HG02610 (cell line): ENCODE measurements around the gene LARP4B.
A peak's percentile ranks its signal among the peaks of the same experiment; 100 is the strongest.

Source experiments
- ATAC-seq: cut with Tn5 transposase; IDR thresholded peaks from one replicate; pipeline ENCODE4 v1.9.1; 2021; ENCODE audit warnings: mild to moderate bottlenecking, moderate library complexity; ENCODE audit not compliant: unreplicated experiment

LARP4B gene

DNA sequence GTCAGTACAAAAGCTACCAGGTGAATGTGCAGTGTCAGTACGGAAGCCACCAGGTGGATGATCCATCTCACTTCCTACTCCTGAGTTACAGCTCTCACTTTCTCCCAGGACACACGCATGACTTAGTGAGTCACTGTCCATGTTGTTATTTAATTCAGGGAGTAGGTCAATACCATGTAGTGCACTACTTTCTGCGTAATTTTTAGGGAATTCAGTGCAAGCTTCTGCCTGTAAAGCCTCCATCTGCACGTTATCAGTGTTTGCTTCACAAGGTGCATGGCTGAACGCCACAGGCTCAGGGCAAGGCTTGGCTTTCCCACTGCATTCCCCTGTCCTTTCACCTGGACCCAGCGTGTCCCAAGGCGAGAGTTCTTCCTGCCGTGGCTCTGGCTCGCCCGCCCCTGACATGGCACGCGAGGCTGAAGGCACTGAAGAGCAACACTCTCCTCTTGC is 59.5 kb downstream of the LARP4B start:
- no peak for ATAC-seq

DNA sequence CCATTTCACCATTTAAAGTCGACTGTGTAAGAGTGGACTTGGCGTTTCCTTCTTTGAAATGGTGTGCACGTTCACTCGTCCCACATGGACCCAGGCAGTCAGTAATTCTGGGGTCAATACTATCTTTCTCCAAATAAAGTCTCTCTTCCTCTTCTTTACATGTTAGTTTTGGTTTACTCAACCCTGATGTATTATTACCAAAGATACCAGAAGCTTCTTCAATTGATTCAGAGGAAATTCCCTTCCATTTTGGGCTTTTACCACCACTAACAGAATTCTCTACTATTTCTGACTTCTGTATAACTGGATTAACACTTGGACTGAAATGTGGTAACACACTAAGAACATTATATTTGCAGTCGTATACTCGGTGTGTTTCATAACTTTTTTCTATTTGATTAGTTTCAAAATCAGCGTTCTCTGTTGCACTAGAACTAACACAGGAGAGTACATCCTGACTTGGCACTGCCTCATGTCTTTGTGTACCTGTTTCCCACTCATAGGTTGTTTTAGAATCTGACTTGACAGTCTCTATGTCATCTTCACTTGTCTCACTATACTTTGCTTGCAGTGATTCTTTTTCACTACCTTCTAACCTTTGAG is 60.8 kb downstream of the LARP4B start:
- ATAC-seq: peak; percentile 54

DNA sequence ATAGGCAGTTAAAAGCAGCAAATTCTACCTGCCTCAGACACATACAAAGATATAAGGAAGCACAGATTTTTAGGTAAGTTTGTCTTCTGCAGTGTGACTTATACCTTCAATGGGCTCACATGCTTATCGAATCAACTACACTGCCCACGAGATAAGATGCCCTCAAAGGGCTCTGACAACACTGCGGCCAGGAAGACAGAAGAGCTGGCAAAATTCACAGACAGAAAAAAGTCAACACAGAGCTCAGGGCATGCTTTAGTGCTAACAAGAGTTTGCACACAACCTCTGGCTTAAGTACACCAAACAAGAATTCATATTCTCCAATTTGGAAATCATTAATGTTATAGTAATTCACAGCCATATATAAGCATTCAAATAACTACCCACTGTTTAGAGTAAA is 62.3 kb downstream of the LARP4B start:
- ATAC-seq: no peak

GRCh38 chr10:867807-868206 is 63.7 kb downstream of the LARP4B start:
- no peak for ATAC-seq

- no peak for ATAC-seq
Measured at GRCh38 chr10:866577-866941, 64.9 kb downstream of the LARP4B start.

DNA sequence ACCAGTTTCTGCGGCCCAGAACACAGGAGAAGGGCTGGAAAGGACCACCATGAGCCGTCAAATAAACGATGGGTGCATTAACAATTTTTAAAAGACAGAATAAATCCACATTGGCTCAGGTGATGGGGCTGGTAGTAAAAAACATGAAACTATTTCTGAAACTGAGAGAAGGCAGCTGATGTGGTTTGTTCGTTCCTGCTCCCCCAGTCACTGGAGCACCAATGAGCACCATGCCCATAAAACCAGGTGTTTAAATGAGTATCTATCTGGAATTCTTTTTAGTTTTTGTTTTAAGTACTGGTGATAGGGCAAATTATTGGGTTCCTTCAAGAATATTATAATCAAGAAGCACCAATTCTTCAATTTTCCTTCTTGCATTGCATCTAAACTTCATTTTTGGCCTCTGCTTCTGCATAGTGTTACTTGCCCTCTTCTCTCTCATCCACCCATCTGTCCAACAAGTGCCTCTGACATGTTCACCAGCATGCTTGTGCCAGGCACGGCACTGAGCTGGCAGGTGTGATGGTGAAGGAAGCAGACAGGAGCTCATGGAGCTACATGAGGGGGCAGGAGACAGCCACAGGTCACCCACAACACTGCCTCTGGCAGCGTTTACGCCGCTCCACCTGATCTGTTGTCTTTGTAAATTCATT is 65.5 kb downstream of the LARP4B start:
- ATAC-seq: no peak

- no peak for ATAC-seq
Measured at GRCh38 chr10:865257-865656, 66.2 kb downstream of the LARP4B start.

- ATAC-seq: no peak
Measured at GRCh38 chr10:860519-860918, 71.0 kb downstream of the LARP4B start.

GRCh38 chr10:856416-857157 is 74.9 kb downstream of the LARP4B start:
- no peak for ATAC-seq

GRCh38 chr10:855671-856070 is 75.8 kb downstream of the LARP4B start:
- no peak for ATAC-seq

GRCh38 chr10:855079-855478 is 76.4 kb downstream of the LARP4B start:
- ATAC-seq: no peak

DNA sequence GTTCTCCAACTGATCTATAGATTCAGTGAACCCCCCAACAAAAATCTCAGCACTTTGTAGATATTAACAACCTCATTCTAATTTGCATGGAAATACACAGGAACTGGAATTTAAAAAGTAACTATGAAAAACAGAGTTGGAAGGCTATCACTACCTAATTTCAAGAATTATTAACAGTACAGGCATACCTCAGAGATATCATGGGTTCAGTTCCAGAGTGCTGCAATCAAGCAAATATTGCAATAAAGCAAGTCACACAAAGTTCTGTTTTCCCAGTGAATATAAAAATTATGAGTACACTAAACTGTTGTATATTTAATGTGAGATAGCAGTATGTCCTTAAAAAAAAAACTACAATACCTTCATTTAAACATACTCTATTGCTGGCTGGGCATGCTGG is 78.5 kb downstream of the LARP4B start:
- ATAC-seq: no peak

- no peak for ATAC-seq
Measured at GRCh38 chr10:852386-852785, 79.1 kb downstream of the LARP4B start.

- peak; percentile 81 for ATAC-seq
Measured at GRCh38 chr10:851901-852300, 79.6 kb downstream of the LARP4B start.

- ATAC-seq: no peak
Measured at GRCh38 chr10:850093-850492, 81.4 kb downstream of the LARP4B start.

DNA sequence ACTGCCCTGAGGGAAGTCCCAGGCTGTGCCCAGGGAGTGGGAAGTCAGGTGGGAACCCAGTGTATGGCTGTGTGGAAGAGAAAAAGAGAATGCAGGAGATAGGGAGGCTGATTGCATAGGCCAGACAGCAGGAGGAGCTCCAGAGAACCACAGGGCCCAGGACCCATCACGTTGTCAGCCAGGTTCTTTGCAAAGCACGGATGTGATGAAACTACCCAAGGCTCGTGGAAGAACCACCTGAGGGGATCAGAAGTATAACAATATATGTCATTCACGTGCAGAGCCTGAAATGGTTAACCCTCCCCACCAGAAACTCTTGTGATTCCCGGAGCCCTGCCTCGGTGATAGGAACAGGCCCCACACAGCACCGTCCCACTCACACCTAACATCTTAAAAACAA is 83.6 kb downstream of the LARP4B start:
- no peak for ATAC-seq

DNA sequence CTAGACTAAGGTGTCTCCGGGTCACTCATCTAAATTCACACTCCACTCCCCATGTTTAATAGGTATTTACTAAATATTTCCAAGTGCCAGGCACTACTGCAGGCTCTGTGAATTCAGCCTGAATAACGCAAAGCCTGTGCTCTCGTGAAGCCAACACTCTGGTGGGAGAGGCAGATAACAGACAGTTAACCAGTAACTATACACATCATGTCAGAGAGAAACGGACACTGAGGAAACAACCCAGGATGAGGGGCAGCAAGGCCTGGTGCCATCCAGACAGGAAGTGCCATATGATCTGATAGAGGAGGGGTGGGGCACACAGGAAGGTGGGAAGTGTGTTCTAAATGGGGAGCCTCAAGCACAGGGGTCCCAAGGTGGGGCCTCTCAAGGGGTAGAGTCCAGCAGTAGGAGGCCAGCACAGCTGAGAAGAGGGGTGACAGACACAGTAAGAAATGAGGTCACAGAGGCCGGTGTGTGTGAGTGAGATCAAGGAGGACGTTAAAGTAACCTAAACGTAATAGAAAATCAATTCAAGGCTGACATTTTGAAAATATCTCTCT is 85.3 kb downstream of the LARP4B start:
- no peak for ATAC-seq

GRCh38 chr10:845526-845925 is 86.0 kb downstream of the LARP4B start:
- no peak for ATAC-seq

GRCh38 chr10:844552-844951 is 87.0 kb downstream of the LARP4B start:
- no peak for ATAC-seq

DNA sequence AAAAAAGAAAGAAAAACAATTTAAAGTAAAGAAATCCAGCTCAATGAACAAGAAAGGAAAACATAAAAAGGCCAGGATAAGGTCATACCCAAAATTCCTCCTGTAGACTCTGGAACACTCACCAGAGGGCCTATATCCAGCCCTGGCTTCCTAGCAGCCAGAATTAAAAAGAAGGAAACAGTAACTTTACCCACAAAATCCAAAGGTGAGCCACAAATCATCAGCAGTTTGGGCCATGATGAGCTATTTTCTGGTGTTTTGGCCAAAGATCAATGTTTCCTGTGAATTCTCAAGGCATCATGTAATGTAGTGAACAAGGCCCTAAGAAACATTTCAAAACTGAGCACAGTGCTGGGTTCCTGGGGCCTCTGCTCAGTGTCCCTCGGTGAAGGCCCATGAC is 87.8 kb downstream of the LARP4B start:
- ATAC-seq: no peak

DNA sequence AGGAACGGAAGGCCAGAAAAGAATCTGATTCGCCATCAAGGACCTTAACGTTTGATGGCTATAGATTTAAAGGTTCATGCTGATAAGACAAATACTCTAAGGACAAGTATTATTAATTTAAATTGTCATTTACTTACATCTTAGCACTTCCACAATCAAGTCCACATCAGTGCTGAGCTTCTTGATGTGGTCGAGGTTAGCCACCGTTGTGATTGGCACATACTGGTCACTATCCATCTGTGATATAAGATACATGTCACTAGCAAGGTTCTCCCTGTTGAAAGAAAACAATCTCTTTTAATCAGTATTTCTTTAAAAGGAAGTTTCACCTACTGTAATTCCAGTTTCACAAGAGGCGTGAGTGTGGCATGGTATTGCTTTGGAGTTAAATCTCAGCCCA is 88.7 kb downstream of the LARP4B start:
- no peak for ATAC-seq

DNA sequence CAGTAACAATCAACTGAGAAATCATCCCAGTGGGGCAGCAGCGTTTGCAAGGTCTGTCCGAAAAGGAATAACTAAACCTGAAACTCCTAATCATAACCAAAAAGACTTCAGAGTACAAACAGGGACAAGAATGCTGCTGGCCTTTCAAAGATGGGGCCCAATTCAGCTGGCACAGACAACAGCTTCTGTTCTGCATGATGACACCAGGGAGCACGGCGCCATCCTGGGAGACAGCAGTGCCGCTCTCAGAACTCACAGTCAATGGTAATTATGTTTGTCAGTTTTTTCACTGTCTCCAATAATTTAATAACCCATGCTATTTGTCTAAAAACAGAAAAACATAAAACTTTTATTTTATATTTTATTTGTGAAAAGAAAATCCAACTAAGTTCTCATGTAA is 90.0 kb downstream of the LARP4B start:
- no peak for ATAC-seq
